Measurements from ENCODE around the gene SH3PXD2A. TPM values are rescaled to one million over a fixed set of nuclear protein-coding genes. Genes with fewer than 3 reads are reported as not detected.
A peak's percentile ranks its signal among the peaks of the same experiment; 100 is the strongest.

The SH3PXD2A gene
- total RNA-seq, 2 donors from 2014 or later, result 14.6 to 18.2 TPM

DNA sequence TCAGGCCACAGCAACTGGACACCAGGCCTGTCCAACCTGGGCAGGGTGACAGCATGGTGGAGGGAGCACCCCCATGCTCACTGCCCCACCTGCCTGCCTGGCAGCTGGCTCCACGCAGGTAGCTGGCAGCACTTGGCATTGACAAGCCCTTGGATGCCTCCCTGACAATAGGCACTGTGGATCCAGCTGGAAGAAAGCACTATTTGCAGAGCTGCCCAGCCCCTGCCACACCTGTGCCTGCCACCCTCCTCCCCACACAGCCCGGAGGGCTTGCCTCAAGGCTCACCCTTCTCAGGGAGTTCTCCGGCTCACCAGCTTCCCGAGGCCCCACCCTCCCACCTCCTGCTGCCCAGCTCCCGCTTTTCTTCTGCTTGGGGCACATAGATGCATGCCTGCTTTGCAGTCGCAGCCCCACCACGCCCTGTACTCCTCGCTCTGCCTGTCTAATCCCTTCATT is 201.8 kb downstream of the SH3PXD2A start:
- Histone ChIP-seq H3K9me3 (no peaks in the 10 kb centered on the region), H3K36me3 (peaks cover 11% of the 10 kb centered on the region), H3K4me1 (peaks cover 0 to 54% of the 10 kb centered on the region in 2 donors), H3K27ac (peak overlapping the region; percentile 18 to 49), H3K4me3 (no peak overlapping the region), H3K27me3 (no peaks in the 10 kb centered on the region)
- DNase-seq (ENCODE audit: low spot score), result no peak
- TF ChIP-seq, protein P1, sequence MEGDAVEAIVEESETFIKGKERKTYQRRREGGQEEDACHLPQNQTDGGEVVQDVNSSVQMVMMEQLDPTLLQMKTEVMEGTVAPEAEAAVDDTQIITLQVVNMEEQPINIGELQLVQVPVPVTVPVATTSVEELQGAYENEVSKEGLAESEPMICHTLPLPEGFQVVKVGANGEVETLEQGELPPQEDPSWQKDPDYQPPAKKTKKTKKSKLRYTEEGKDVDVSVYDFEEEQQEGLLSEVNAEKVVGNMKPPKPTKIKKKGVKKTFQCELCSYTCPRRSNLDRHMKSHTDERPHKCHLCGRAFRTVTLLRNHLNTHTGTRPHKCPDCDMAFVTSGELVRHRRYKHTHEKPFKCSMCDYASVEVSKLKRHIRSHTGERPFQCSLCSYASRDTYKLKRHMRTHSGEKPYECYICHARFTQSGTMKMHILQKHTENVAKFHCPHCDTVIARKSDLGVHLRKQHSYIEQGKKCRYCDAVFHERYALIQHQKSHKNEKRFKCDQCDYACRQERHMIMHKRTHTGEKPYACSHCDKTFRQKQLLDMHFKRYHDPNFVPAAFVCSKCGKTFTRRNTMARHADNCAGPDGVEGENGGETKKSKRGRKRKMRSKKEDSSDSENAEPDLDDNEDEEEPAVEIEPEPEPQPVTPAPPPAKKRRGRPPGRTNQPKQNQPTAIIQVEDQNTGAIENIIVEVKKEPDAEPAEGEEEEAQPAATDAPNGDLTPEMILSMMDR (IDR thresholded peaks at IDR 0.05), result no peak

DNA sequence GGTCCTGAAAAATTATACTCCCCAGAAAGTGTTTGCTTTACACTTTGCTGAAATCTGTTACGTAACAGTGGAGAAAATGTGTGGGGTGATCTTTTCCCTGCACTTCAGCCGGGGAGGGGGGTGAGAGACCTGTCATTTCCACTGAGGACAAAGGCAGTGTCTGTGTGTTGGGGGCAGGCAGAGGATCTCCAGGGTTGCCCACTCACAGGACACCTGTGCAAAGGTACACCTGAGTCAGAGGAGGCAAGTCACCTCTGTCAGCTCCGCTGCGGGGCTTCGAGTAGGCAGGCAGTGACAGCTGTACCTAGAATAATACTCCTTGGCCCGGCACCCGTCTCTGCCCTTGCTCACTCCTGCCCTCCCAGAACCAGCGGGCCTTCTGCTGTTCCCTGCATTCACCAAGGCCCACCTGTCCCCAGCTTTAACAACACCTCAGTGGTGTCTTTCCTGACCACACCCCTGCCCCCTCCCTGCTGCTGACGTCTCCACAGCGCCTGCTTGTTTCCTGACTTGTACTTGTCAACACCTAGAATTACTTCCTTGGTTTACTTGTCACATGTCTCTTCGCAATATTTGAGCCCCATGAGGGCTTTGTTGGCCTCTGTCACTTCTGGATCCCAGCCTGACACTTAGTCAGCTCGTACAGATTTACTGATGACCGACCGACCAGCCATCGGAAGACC is 202.6 kb downstream of the SH3PXD2A start:
- Histone ChIP-seq H3K36me3 (peaks cover 4% of the 10 kb centered on the region), H3K27ac (peak overlapping the region; percentile 0 to 49), H3K27me3 (no peaks in the 10 kb centered on the region), H3K4me3 (no peak overlapping the region), H3K4me1 (peaks cover 0 to 61% of the 10 kb centered on the region in 2 donors), H3K9me3 (no peaks in the 10 kb centered on the region)
- DNase-seq (ENCODE audit: low spot score), result peak; percentile 86
- TF ChIP-seq, protein P1 (IDR thresholded peaks at IDR 0.05), result no peak

DNA sequence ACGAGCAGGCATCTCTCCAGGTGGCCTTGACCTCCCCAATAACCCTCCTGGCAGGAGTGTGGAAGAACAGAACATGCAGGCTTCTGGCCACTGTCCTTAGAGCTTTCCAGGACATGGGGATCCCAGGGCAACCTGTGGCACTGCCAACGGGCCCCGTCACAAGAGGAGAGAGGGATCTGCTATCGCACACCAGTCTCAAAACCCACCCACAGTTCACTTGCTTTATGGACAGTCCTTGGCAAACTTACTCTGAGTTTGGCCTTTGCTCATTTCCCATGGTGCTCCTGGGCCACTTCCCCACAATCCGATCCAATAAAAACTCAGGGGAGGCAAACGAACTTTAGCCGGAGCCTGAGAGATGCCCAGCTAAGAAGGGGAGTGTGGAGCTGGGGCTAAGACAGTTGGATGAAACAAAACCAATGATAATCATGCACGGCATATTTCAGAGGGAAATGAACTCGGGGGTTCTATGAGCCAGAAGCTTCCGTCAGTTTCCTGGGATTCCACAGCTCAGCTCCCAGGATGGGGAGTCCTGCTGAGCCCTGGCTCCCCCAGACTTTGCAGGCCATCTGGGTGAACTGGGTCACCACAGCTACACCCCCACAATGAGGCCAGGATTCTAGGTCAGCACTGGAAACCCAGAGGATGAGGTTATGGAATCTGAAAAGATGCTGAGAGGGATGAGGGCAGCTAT is 203.4 kb downstream of the SH3PXD2A start:
- TF ChIP-seq, protein P1 (IDR thresholded peaks at IDR 0.05), result no peak
- peak overlapping the region in 1 of 2 donors; percentile 49 for H3K27ac ChIP-seq
- H3K4me1 ChIP-seq, result peaks cover 0 to 61% of the 10 kb centered on the region in 2 donors
- no peak overlapping the region for H3K4me3 ChIP-seq
- no peaks in the 10 kb centered on the region for H3K36me3 ChIP-seq
- no peak for DNase-seq (ENCODE audit: low spot score)
- H3K9me3 ChIP-seq, result no peaks in the 10 kb centered on the region
- no peaks in the 10 kb centered on the region for H3K27me3 ChIP-seq

DNA sequence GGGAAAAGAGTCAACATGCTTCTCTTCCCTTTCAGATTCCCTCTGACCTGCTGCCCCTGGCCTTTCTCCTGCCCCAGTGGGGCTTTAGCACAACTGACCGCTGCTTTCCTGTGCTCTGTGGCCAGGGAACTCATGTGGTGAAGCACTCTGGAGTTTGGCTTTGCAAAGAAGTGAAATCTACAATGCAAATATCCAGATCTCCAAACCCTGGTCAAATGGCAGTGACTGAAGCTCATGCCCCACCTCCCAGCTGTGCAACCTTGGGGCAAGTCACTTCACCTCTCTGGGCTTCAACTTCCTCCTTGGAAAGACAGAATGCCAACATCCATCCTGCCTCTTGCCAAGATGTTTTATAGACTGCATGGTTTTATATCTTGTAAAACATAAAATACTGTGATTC is 204.0 kb downstream of the SH3PXD2A start:
- H3K9me3 ChIP-seq, result no peaks in the 10 kb centered on the region
- H3K36me3 ChIP-seq, result no peaks in the 10 kb centered on the region
- no peaks in the 10 kb centered on the region for H3K27me3 ChIP-seq
- peaks cover 0 to 61% of the 10 kb centered on the region in 2 donors for H3K4me1 ChIP-seq
- TF ChIP-seq, protein P1 (IDR thresholded peaks at IDR 0.05), result no peak
- no peak overlapping the region for H3K4me3 ChIP-seq
- no peak for DNase-seq (ENCODE audit: low spot score)
- peak overlapping the region in 1 of 2 donors; percentile 49 for H3K27ac ChIP-seq

DNA sequence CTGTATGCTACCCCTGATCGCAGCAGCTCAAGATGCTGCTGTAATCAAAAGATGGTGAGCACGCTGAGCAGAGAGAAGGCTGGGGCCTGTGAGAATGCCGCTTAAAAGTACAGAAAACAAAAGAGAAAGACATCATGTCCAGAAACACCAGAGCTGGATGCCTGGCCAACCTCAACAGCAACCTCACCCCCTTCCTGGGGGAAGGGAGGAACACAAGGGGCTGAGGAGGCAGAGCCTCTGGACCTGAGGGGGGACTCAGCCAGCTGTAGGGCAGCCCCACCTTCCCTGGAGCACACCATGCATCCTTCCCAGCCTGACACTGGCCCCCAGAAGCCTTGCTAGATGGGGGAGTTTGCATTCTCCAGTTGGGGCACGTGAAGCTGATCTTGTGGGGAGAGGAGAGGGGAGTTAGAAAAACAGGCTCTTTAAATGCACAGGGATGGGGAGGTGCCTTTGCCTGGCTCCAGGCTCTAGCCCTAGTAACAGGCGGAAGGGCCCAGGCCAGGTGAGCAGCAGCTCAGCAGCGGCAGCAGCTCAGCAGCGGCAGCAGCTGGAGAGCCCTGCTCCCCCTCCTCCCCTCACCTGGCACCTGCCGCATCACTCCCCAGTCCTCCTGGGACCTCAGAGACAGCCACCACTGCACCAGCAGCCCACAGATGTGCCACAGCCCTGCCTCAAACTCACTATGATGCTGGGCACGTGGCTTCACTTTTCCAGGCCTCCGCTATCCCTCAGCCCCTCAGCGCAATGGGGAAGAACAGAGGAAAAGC is 205.5 kb downstream of the SH3PXD2A start:
- peaks cover 0 to 75% of the 10 kb centered on the region in 2 donors for H3K4me1 ChIP-seq
- H3K27ac ChIP-seq, result peak overlapping the region in 1 of 2 donors; percentile 28
- no peak for DNase-seq (ENCODE audit: low spot score)
- no peaks in the 10 kb centered on the region for H3K27me3 ChIP-seq
- no peaks in the 10 kb centered on the region for H3K9me3 ChIP-seq
- TF ChIP-seq, protein P1 (IDR thresholded peaks at IDR 0.05), result no peak
- no peak overlapping the region for H3K4me3 ChIP-seq
- H3K36me3 ChIP-seq, result no peaks in the 10 kb centered on the region

Measured in right atrium auricular region (tissue), 2 donors.